Ammon's horn (tissue), 1 donor: ENCODE results near the gene CTNND2.

Source experiments
- DNase-seq: peaks from one replicate; pipeline ENCODE4 v3.0.0-alpha.2; 2016; ENCODE audit warnings: low spot score

Gene CTNND2

GRCh38 chr5:10984021-10984715 lies 920.1 kb downstream of the CTNND2 start:
- DNase-seq = no peak

DNA sequence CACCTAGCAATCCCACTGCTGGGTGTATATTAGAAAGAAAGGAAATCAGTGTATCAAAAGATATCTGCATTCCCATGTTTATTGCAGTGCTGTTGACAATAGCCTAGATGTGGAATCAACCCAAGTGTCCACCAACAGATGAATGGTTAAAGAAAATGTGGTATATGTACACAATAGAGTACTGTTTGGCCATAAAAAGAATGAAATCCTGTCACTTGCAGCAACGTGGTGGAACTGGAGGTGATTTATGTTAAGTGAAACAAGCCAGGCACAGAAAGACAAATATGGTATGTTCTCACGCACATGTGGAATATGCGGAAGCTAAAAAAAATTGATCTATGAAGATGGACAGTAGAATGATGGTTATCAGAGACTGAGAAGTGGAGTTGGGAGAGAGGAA lies 921.6 kb downstream of the CTNND2 start:
- no peak for DNase-seq

DNA sequence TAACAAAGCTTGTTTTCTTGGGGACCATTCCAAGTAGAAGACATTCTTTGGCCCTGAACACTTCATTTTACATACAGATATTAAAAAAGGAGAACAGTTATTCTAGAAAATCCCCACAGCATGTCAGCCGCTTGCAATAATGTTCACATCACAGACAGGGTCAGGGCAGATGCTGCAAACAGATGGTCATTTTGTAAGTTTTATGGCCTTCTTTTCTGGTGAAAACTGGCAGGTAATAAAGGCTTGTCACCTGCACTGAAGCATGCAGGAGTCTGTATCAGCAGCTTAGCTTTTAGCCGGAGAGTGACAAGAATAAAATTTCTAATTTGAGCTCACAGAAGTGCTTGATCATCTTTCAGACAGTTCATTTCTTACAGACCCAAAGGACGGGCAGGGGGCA lies 922.3 kb downstream of the CTNND2 start:
- no peak for DNase-seq

DNA sequence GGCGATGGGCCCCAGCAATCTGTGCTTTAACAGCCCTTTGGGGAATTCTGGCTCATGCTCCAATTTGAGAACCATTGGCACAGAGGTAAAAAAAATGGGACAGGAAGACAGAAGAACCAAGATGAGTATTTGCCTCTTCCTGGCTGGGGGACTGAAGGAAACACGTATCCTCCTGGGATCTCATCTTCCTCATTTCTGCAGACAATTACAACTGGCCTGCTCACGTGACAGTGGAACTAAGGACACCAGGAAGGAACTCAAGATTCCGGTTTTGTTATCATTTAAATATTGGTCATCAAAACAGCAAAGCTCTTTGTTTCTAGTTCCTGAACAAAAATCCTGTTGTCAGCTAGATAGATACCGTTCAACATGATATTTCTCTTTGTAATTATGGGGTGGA lies 927.2 kb downstream of the CTNND2 start:
- DNase-seq = no peak

GRCh38 chr5:10975945-10976344 lies 928.3 kb downstream of the CTNND2 start:
- DNase-seq = no peak

DNA sequence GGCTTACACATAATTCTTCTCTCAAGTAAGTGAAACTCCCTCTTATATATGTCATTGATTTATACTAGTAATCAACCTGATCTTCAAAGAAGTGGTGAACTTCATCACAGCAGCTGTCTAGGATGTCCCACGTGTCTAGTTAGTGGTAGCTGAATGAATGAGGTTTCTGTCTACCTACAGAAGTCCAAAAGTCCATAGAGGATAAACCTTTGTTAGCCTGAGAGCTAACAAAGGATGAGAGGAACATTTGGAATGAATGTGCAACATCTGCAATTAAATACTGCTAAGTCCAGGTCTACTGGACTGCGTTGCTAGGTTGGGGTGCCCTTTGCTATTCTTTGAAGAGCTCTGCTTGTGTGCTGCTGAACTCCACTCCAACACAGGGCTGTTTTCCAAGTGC lies 929.4 kb downstream of the CTNND2 start:
- no peak for DNase-seq

- no peak for DNase-seq
Observed at GRCh38 chr5:10973316-10973715, 930.9 kb downstream of the CTNND2 start.

DNA sequence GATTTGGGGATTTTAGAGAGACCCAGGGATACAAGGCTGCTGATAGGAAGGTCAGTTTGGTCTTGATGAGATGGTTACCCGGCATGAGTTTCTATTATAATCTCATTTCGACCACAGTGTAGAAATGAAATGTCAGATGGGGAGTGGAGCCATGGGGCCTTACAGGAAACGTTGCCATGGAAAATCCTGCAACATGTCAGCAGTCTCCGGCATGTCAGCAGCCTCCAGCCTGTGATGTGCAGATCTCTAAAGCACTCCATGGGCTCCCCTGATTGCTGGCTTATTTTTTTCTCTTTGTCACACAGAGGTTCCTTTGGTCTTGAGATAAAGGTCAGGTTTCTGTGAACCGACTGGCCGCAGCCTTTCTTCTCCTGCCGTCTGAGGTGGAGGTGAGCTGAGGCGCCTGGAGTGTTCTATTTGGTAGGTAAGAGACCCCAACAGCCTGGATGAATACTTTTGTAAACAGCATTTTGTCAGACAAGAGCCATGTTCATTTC lies 934.5 kb downstream of the CTNND2 start:
- no peak for DNase-seq

DNA sequence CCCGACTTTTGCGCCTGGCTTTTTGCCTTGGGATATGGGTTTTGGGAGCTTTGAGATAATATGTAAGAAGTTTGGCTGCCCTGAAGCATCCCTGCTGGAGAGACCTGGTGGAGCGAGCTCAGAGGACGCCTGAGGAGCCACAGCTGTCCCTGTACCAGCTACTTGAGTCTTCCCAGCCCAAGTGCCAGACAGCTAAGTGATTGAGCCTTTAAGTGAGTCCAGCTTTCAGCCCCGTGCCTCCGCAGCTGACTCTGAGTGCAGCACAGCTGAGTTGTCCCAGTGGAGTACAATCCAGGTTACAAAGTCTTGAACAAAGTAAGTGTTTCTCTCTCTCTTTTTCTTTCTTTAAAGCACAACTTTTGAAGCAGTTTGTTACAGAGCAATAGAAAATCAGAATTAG lies 939.4 kb downstream of the CTNND2 start:
- DNase-seq = no peak

DNA sequence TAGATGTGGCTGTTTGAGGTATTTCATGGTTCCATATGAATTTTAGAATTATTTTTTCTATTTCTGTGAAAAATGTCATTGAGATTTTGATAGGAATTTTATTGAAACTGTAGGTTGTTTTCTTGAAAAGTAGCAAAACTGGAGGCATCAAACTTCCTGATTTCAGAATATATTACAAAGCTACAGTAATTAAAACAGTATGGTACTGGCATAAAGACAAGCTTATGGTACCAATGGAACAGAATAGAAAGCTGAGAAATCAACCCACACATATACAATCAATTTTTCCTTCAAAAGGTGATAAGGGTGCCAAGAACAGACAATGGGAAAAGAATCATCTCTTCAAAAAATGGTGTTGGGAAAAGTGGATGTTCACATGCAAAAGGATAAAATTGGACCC lies 945.5 kb downstream of the CTNND2 start:
- no peak for DNase-seq

GRCh38 chr5:10949856-10950630 lies 954.2 kb downstream of the CTNND2 start:
- DNase-seq = no peak

GRCh38 chr5:10946050-10946449 lies 958.2 kb downstream of the CTNND2 start:
- no peak for DNase-seq

GRCh38 chr5:10941900-10942299 lies 962.3 kb downstream of the CTNND2 start:
- no peak for DNase-seq

DNA sequence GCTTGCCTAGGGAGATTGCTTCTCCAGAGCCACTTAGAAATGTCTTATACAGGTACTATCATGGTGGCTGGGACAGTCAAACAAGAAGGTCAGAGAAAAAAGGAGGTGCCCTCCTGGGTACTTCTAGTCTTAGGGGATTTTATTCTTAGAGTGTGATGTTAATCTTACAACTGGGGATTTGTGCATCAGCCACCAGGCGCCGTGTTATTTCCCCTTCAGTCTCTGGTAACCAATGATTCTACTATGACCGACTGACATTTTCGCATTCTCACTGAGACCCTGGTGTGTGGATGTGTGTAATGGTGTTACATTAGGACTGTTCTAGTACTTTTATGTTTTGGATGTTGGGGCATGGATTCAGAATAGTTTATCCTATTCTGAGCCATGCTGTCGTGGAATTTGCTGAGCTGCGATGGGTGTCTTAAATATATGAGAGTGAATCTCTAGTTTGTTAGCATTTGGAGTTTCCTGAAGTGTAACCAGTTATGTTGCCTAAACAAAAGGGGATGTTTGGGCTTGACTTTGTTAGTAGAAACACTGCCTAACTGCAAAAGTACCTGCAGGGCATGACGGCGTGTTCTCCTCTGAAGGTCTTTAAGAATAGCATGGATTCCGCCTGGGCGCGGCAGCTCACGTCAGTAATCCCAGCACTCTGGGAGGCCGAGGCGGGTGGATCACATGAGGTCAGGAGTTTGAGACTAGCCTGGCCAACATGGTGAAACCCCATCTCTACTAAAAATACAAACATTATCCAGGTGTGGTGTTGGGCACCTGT lies 968.0 kb downstream of the CTNND2 start:
- no peak for DNase-seq

DNA sequence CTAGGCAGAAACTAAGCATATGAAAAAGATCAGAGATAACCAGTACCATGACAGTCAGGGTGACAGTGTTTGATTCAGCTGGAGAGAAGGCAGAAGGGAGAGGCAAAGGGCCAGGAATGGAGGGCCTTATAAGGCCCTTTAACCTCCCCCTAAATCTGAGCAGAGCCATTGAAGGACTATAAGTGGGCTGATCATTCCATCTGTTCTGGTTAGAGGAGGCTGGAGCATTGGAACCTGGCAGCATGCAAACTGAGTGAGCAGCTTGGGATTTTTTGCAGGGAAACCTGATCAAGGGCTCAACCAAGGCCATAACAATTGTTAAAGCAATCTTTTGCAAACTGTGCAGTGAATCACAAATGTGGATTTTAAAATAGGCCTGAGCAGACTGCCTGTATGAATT lies 968.7 kb downstream of the CTNND2 start:
- DNase-seq = peak; percentile 41

GRCh38 chr5:10934783-10935355 lies 969.4 kb downstream of the CTNND2 start:
- DNase-seq = no peak

GRCh38 chr5:10933121-10933520 lies 971.1 kb downstream of the CTNND2 start:
- no peak for DNase-seq

- DNase-seq = no peak
Observed at GRCh38 chr5:10932426-10932825, 971.8 kb downstream of the CTNND2 start.

DNA sequence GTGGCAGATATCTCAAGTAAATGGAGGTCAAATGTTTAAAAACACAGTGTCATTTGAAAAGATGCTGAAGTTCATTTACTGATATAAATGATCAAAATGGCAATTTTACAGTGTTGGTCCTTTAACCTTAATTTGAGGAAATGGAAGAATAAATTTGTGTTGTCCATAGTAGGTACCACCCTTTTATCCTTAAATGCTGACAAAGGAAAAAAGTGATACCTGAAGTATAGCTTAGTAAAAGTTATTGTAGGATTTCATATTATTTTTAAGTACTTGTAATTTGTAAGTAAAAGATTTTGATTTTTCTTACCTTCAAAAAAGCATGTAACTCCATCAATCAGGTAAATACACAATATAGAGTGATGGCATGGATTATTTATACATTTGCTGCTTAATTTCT lies 976.6 kb downstream of the CTNND2 start:
- DNase-seq = no peak

- no peak for DNase-seq
Observed at GRCh38 chr5:10923310-10923709, 980.9 kb downstream of the CTNND2 start.
